Measurements from ENCODE around the gene CENPC.

GRCh38 chr4:67438975-67439374 is 106.3 kb downstream of the CENPC start:
- TF ChIP-seq POLR2A (IDR thresholded peaks at IDR 0.05; ENCODE audit: low read depth, low read length): no peak
- no peak for TF ChIP-seq JUN (IDR thresholded peaks at IDR 0.05; ENCODE audit: borderline replicate concordance, insufficient read depth, insufficient read length, low read depth)
- TF ChIP-seq CTCF (IDR thresholded peaks at IDR 0.05; ENCODE audit: extremely low read depth in 1 of 2, insufficient read depth in 1 of 2, low read depth in 1 of 2, low read length in 2 of 2): no peak
- no peak for TF ChIP-seq FOS (IDR thresholded peaks at IDR 0.05; ENCODE audit: borderline replicate concordance, insufficient read depth, low read length)
